Loucy (cell line): Measurements from ENCODE around the gene GSKIP.

Experiments
- H2AFZ ChIP-seq: fragments of 200-600 bp; sonication (generic); 2 replicates; pipeline ENCODE4 v1.6.0; 2016; ENCODE audit warnings: antibody characterized with exemption, mild to moderate bottlenecking, low read length, moderate library complexity
- H3F3A ChIP-seq: fragments of 200-600 bp; 2 replicates; pipeline ENCODE4 v1.6.0; 2016; ENCODE audit warnings: antibody characterized with exemption, low read depth, mild to moderate bottlenecking
- H3K27me3 ChIP-seq: fragments of 200-600 bp; sonication (generic); 2 replicates; pipeline ENCODE4 v1.6.1; 2014; ENCODE audit warnings: low read length, mild to moderate bottlenecking; ENCODE audit not compliant: insufficient read depth, poor library complexity, severe bottlenecking
- H3K36me3 ChIP-seq: fragments of 200-600 bp; sonication (generic); 2 replicates; pipeline ENCODE4 v1.6.1; 2016; ENCODE audit warnings: low read length; ENCODE audit not compliant: insufficient read depth
- H3K4me1 ChIP-seq: fragments of 200-600 bp; sonication (generic); 2 replicates; pipeline ENCODE4 v1.5.1; 2014; ENCODE audit warnings: low read length, mild to moderate bottlenecking; ENCODE audit not compliant: insufficient read depth, poor library complexity, severe bottlenecking
- H3K4me2 ChIP-seq: fragments of 200-600 bp; sonication (generic); 2 replicates; pipeline ENCODE4 v1.6.0; 2014; ENCODE audit warnings: antibody characterized with exemption, low read length, low read depth, mild to moderate bottlenecking; ENCODE audit not compliant: poor library complexity, severe bottlenecking
- H3K4me3 ChIP-seq: fragments of 200-600 bp; sonication (generic); 2 replicates; pipeline ENCODE4 v1.5.1; 2014; ENCODE audit warnings: low read length, mild to moderate bottlenecking, mixed read lengths; ENCODE audit not compliant: poor library complexity, severe bottlenecking
- H3K79me2 ChIP-seq: fragments of 200-600 bp; sonication (generic); 2 replicates; pipeline ENCODE4 v1.6.1; 2014; ENCODE audit warnings: low read length; ENCODE audit not compliant: insufficient read depth
- H3K9ac ChIP-seq: fragments of 200-600 bp; sonication (generic); 2 replicates; pipeline ENCODE4 v1.6.0; 2014; ENCODE audit warnings: mild to moderate bottlenecking, low read depth, low read length, moderate library complexity; ENCODE audit not compliant: poor library complexity, severe bottlenecking
- H3K9me2 ChIP-seq: fragments of 200-600 bp; sonication (generic); replicated peaks from 2 replicates; pipeline ENCODE4 v1.6.1; 2016; ENCODE audit warnings: low read depth, low read length, mixed read lengths
- H3K9me3 ChIP-seq: fragments of 200-600 bp; sonication (generic); 2 replicates; pipeline ENCODE4 v1.6.1; 2014; ENCODE audit warnings: mild to moderate bottlenecking, antibody characterized with exemption, low read length, low read depth; ENCODE audit not compliant: insufficient read depth
- H4K20me1 ChIP-seq: fragments of 200-600 bp; sonication (generic); 2 replicates; pipeline ENCODE4 v1.6.0; 2014; ENCODE audit warnings: antibody characterized with exemption, low read length, mild to moderate bottlenecking; ENCODE audit not compliant: insufficient read depth, poor library complexity, severe bottlenecking
- CTCF ChIP-seq: fragments of 200-600 bp; sonication (generic); conservative IDR thresholded peaks from 2 replicates; pipeline ENCODE4 v1.5.1; 2014; ENCODE audit warnings: mild to moderate bottlenecking, antibody characterized with exemption, low read length
- EZH2phosphoT487 ChIP-seq: fragments of 200-600 bp; IDR thresholded peaks from 2 replicates; pipeline ENCODE4 v1.6.1; 2018; ENCODE audit warnings: antibody characterized with exemption, mild to moderate bottlenecking, moderate library complexity, borderline replicate concordance

GSKIP gene

GRCh38 chr14:96413526-96413925, 50.2 kb downstream of the GSKIP start:
- H2AFZ ChIP-seq: no peak overlapping the region
- TF ChIP-seq CTCF (no peak), EZH2phosphoT487 (no peak)
- no peaks in the 10 kb centered on the region for H3K9me2 ChIP-seq
- no peaks in the 10 kb centered on the region for H3K79me2 ChIP-seq
- H3K9me3 ChIP-seq: no peaks in the 10 kb centered on the region
- no peak overlapping the region for H3K9ac ChIP-seq
- H3K4me2 ChIP-seq: no peak overlapping the region
- no peaks in the 10 kb centered on the region for H3F3A ChIP-seq
- no peaks in the 10 kb centered on the region for H4K20me1 ChIP-seq
- no peak overlapping the region for H3K4me3 ChIP-seq
- no peaks in the 10 kb centered on the region for H3K27me3 ChIP-seq
- no peaks in the 10 kb centered on the region for H3K4me1 ChIP-seq
- no peaks in the 10 kb centered on the region for H3K36me3 ChIP-seq

GRCh38 chr14:96415559-96415958, 52.2 kb downstream of the GSKIP start:
- Histone ChIP-seq H4K20me1 (no peaks in the 10 kb centered on the region), H3K9me3 (no peaks in the 10 kb centered on the region), H3K4me3 (no peak overlapping the region), H3K9ac (no peak overlapping the region), H3K79me2 (no peaks in the 10 kb centered on the region), H3K36me3 (no peaks in the 10 kb centered on the region), H3K4me2 (no peak overlapping the region), H3F3A (no peaks in the 10 kb centered on the region), H3K27me3 (no peaks in the 10 kb centered on the region), H2AFZ (no peak overlapping the region), H3K9me2 (no peaks in the 10 kb centered on the region), H3K4me1 (no peaks in the 10 kb centered on the region)
- TF ChIP-seq EZH2phosphoT487 (no peak), CTCF (no peak)

GRCh38 chr14:96416292-96416691, 53.0 kb downstream of the GSKIP start:
- no peak overlapping the region for H3K9ac ChIP-seq
- no peaks in the 10 kb centered on the region for H3K27me3 ChIP-seq
- H3F3A ChIP-seq: no peaks in the 10 kb centered on the region
- H3K4me1 ChIP-seq: no peaks in the 10 kb centered on the region
- no peaks in the 10 kb centered on the region for H3K9me2 ChIP-seq
- no peak overlapping the region for H3K4me3 ChIP-seq
- no peak overlapping the region for H3K4me2 ChIP-seq
- H4K20me1 ChIP-seq: no peaks in the 10 kb centered on the region
- no peaks in the 10 kb centered on the region for H3K36me3 ChIP-seq
- H2AFZ ChIP-seq: no peak overlapping the region
- TF ChIP-seq EZH2phosphoT487: no peak
- TF ChIP-seq CTCF: no peak
- no peaks in the 10 kb centered on the region for H3K79me2 ChIP-seq
- no peaks in the 10 kb centered on the region for H3K9me3 ChIP-seq
